ENCODE data around the gene DUSP9.
A peak's percentile ranks its signal among the peaks of the same experiment; 100 is the strongest.

DUSP9 gene

GRCh38 chrX:153688071-153688470, 41.1 kb downstream of the DUSP9 start:
- TF ChIP-seq CSRNP3 (CRISPR knock-in tag; IDR thresholded peaks at IDR 0.05) (no peak), SNAI2 (CRISPR knock-in tag; IDR thresholded peaks at IDR 0.05) (no peak), TOX (CRISPR knock-in tag; IDR thresholded peaks at IDR 0.05; ENCODE audit: borderline replicate concordance) (no peak), ZNF8 (CRISPR knock-in tag; IDR thresholded peaks at IDR 0.05) (no peak), TSHZ2 (CRISPR knock-in tag; IDR thresholded peaks at IDR 0.05) (no peak), TCF4 (CRISPR knock-in tag; IDR thresholded peaks at IDR 0.05; ENCODE audit: borderline replicate concordance) (no peak), ISL1 (CRISPR knock-in tag; IDR thresholded peaks at IDR 0.05) (no peak), POU6F1 (CRISPR knock-in tag; IDR thresholded peaks at IDR 0.05; ENCODE audit: borderline replicate concordance, low read depth) (no peak), PPARA (CRISPR knock-in tag; IDR thresholded peaks at IDR 0.05; ENCODE audit: borderline replicate concordance) (no peak), GLIS3 (CRISPR knock-in tag; IDR thresholded peaks at IDR 0.05) (no peak), ZC3H10 (CRISPR knock-in tag; IDR thresholded peaks at IDR 0.05) (no peak), ZNF70 (CRISPR knock-in tag; IDR thresholded peaks at IDR 0.05) (no peak), CREB5 (CRISPR knock-in tag; IDR thresholded peaks at IDR 0.05; ENCODE audit: low read depth) (no peak)
- ATAC-seq: no peak

- no peak for ATAC-seq
- no peak for TF ChIP-seq TOX (CRISPR knock-in tag; IDR thresholded peaks at IDR 0.05; ENCODE audit: borderline replicate concordance)
- TF ChIP-seq SNAI2 (CRISPR knock-in tag; IDR thresholded peaks at IDR 0.05): no peak
- no peak for TF ChIP-seq CSDC2 (CRISPR knock-in tag; IDR thresholded peaks at IDR 0.05)
Observed at GRCh38 chrX:153688506-153688905, 41.5 kb downstream of the DUSP9 start.

GRCh38 chrX:153688911-153689590, 42.0 kb downstream of the DUSP9 start:
- peak; percentile 48 for ATAC-seq
- no peak for TF ChIP-seq ZFP3 (CRISPR knock-in tag; IDR thresholded peaks at IDR 0.05)
- TF ChIP-seq TOX (CRISPR knock-in tag; IDR thresholded peaks at IDR 0.05; ENCODE audit: borderline replicate concordance): no peak
- no peak for TF ChIP-seq CSRNP3 (CRISPR knock-in tag; IDR thresholded peaks at IDR 0.05)
- TF ChIP-seq ZC3H10 (CRISPR knock-in tag; IDR thresholded peaks at IDR 0.05): no peak
- no peak for TF ChIP-seq POU6F1 (CRISPR knock-in tag; IDR thresholded peaks at IDR 0.05; ENCODE audit: borderline replicate concordance, low read depth)
- TF ChIP-seq ZFP30 (CRISPR knock-in tag; IDR thresholded peaks at IDR 0.05): no peak
- TF ChIP-seq ESRRG (CRISPR knock-in tag; IDR thresholded peaks at IDR 0.05): no peak

All from SK-N-SH treated with all-trans-retinoic acid at 6 μM for 48 hours (cell line).